UCSD-AML1 (cell line): ENCODE measurements around the gene PHOX2A.

ENCODE experiments used
- DNase-seq: peaks from one replicate; lab custom pipeline; 2025; ENCODE audit not compliant: unreplicated experiment; lab: John Stamatoyannopoulos, UW

PHOX2A gene

GRCh38 chr11:72189455-72190250 is 54.3 kb downstream of the PHOX2A start:
- no peak for DNase-seq
